ENCODE data around the gene AHDC1. TPM values are rescaled to one million over a fixed set of nuclear protein-coding genes. Genes with fewer than 3 reads are reported as not detected.

AHDC1 gene
- total RNA-seq, 1 donor from 2014 or later = 50.1 TPM

DNA sequence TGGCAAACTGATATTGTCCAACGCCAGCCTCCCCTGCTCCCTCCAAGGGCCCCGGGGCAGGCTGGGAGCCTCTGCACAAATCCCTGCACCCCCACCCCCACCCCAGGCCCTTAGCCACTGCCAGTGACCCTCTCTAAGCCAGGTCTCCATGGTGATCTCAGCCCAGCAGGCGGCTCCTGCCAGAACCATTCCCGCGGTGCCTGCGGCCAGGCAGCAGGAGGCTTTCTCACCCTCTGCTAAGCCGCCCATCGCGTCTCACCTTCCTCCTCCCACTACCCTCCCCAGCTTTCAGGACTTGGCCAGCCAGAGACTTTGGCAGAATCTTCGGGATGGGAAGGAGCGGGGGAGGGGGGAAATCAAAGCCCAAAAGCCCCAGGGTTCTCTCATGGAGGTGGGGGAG is 67.2 kb downstream of the AHDC1 start:
- H3K4me1 Mint-ChIP-seq = peaks cover 49% of the 10 kb centered on the region
- peak overlapping the region; percentile 97 for H3K27ac Mint-ChIP-seq (ENCODE audit: unreplicated experiment)
- no peaks in the 10 kb centered on the region for H3K27me3 Mint-ChIP-seq (ENCODE audit: low read depth)
- TF ChIP-seq CTCF (conservative IDR thresholded peaks at IDR 0.05) = no peak
- no peak for DNase-seq (ENCODE audit: low read depth, low spot score)
- H3K4me3 Mint-ChIP-seq = peak overlapping the region; percentile 57
- H3K9me3 Mint-ChIP-seq = no peaks in the 10 kb centered on the region
- H3K36me3 Mint-ChIP-seq (ENCODE audit: low read depth) = peaks cover 6% of the 10 kb centered on the region

DNA sequence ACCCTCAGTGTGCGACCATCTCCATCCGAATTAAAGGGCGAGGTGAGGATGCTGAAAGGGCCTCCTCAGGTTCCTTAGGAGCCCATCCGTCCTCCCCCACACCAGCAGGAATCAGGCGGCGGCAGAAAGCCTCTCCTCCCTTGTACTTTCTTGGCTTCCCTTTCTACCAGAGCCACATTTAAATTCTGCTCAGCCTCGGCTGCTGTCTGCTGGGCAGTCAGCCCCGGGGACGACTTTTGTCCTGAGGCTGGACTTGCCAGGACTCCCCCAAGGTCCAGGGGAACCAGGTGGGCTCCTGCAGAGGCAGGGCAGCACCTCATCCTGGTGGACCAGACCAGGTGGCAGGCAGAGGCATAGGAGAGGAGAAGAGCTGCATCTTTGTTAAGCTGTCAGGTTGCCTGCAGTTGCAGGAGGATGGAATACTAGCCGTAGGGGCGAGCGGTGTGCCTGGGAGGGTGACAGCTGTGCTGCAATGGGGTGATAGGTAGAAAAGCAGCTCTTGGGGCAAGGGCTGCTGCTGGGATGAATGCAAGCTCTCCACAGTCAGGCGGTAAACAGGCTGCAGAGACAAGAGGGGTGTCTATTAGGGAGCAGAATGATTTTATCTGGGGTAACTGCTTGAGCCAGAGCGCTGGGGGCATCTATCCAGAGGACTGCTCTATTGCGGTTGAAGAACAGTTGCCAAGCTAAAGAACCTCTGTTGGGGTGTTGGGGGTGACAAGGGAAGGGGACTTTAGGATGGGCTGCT is 67.8 kb downstream of the AHDC1 start:
- peak overlapping the region; percentile 89 for H3K27ac Mint-ChIP-seq (ENCODE audit: unreplicated experiment)
- peaks cover 49% of the 10 kb centered on the region for H3K4me1 Mint-ChIP-seq
- H3K4me3 Mint-ChIP-seq = peak overlapping the region; percentile 64
- no peaks in the 10 kb centered on the region for H3K27me3 Mint-ChIP-seq (ENCODE audit: low read depth)
- H3K9me3 Mint-ChIP-seq = no peaks in the 10 kb centered on the region
- no peak for TF ChIP-seq CTCF (conservative IDR thresholded peaks at IDR 0.05)
- DNase-seq (ENCODE audit: low read depth, low spot score) = no peak
- peaks cover 6% of the 10 kb centered on the region for H3K36me3 Mint-ChIP-seq (ENCODE audit: low read depth)

DNA sequence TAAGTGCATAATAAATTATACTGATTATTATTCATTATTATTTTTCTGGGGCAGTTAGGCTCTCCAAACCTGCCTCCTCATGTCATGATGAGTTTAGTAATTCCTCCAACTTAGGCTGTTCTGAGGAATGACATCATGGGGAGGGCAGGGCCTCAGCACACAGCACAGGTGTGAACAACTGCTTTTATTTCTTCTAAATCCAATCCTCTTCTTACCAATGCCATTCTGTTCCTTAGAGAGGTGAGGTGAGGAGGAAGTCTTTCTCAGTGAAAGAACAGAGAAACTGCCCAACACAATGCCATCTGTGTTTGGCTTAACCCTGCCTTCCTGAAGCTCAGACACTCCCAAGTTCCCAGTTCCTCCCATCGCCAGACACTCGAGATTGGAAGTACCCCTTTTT is 68.6 kb downstream of the AHDC1 start:
- no peak overlapping the region for H3K4me3 Mint-ChIP-seq
- H3K36me3 Mint-ChIP-seq (ENCODE audit: low read depth) = peaks cover 6% of the 10 kb centered on the region
- H3K4me1 Mint-ChIP-seq = peaks cover 44% of the 10 kb centered on the region
- H3K27me3 Mint-ChIP-seq (ENCODE audit: low read depth) = no peaks in the 10 kb centered on the region
- no peak for DNase-seq (ENCODE audit: low read depth, low spot score)
- no peaks in the 10 kb centered on the region for H3K9me3 Mint-ChIP-seq
- TF ChIP-seq CTCF (conservative IDR thresholded peaks at IDR 0.05) = no peak
- H3K27ac Mint-ChIP-seq (ENCODE audit: unreplicated experiment) = peak overlapping the region; percentile 8

- Mint-ChIP-seq H3K36me3 (ENCODE audit: low read depth) (peaks cover 3% of the 10 kb centered on the region), H3K4me1 (peaks cover 54% of the 10 kb centered on the region), H3K27ac (ENCODE audit: unreplicated experiment) (peak overlapping the region; percentile 92), H3K4me3 (peak overlapping the region; percentile 71), H3K27me3 (ENCODE audit: low read depth) (peaks cover 19% of the 10 kb centered on the region), H3K9me3 (no peaks in the 10 kb centered on the region)
- no peak for DNase-seq (ENCODE audit: low read depth, low spot score)
- no peak for TF ChIP-seq CTCF (conservative IDR thresholded peaks at IDR 0.05)
Measured at GRCh38 chr1:27531959-27532685, 71.8 kb downstream of the AHDC1 start.

- Mint-ChIP-seq H3K4me3 (peak overlapping the region; percentile 44), H3K27ac (ENCODE audit: unreplicated experiment) (no peak overlapping the region), H3K36me3 (ENCODE audit: low read depth) (peaks cover 3% of the 10 kb centered on the region), H3K9me3 (no peaks in the 10 kb centered on the region), H3K27me3 (ENCODE audit: low read depth) (peaks cover 21% of the 10 kb centered on the region), H3K4me1 (peaks cover 52% of the 10 kb centered on the region)
- TF ChIP-seq CTCF (conservative IDR thresholded peaks at IDR 0.05) = no peak
- DNase-seq (ENCODE audit: low read depth, low spot score) = no peak
Measured at GRCh38 chr1:27530192-27530591, 73.8 kb downstream of the AHDC1 start.

Data from neural crest cell (in vitro differentiated cells).